Left colon (tissue), 2 donors: ENCODE data around the gene HLTF. TPM values are rescaled to one million over a fixed set of nuclear protein-coding genes. Genes with fewer than 3 reads are reported as not detected.

Source experiments
- ATAC-seq: fragments of 200-7000 bp; cut with Tn5 transposase; one replicate; pipeline ENCODE4 v1.9.1; 2020; ENCODE audit warnings: mild to moderate bottlenecking, moderate library complexity
- DNase-seq, 2 donors: peaks; one replicate each; pipeline ENCODE4 v3.0.0-alpha.2; 2020
- intact Hi-C, 2 donors: fragments of 100-400 bp; cut with DNase I in 1 of 2; cut with micrococcal nuclease in 1 of 2; formaldehyde crosslinking; loops; one replicate each; pipeline versions ENCODE4 v1.11.2 to v1.14.0; 2022; cut with DNase I, micrococcal nuclease
- total RNA-seq, 2 donors: library from RNA; stranded (reverse); fragmentation: NEBNext Ultra II Directional; extraction: Animal tissue kit (Norgen Biotek cat#: 25700); gene quantifications; one replicate each; pipeline ENCODE4 v1.2.1, GENCODE V29; 2021
- donor health status: DM: no; HTN: no; CAD: no.
- donor health status: DM: yes; HTN: yes; CAD: no.

Gene HLTF
- total RNA-seq, 2 donors from 2014 or later = 10.5 to 10.8 TPM

DNA sequence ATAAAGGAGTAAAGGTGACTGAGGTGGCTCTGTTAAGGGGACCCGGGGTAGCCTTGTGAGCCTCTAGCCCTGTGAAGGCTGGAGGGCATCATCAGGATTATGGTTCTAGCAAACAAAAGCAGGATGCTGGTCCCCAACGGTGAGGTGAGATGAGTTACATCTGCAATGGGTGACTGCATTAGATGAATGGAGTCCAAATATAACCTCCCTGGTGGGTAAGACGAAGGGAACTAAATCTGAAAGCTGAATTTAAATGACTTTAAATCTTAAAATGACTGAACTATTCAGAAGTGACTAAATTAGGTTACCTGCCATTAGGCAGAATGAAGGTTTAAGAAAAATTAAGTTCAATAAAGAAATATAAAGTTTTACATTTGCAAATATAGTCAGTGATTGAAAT lies 4.6 kb upstream of the HLTF start:
- ATAC-seq = no peak
- intact Hi-C loops = no loop called here
- no peak for DNase-seq

GRCh38 chr3:149090461-149090860 lies 4.1 kb upstream of the HLTF start:
- ATAC-seq = no peak

GRCh38 chr3:149089395-149089794 lies 3.1 kb upstream of the HLTF start:
- no peak for DNase-seq
- intact Hi-C loops = no loop called here
- ATAC-seq = no peak

More at GRCh38 chr3:149090461-149090860, 4.1 kb upstream of the HLTF start:
- intact Hi-C loops = no loop called here
- DNase-seq = no peak

DNA sequence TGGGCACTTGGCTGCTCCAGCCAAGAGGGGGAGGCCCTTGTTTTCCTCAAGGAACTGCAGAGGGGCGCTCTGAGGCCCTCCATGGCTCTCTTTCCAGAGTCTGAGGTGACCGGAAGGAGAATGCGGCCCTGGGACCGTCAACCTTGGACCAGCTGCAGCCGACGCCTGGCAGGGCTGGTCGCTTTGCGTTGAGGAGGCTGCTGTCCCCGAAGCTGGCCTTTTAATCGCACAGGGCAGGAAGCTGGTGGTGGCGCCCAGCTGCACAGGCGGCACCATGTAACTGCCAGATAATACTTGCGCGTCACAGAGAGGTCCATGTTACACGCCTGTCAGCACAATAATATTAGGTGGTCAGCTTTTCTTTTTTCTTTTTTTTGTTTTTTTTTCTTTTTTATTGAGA lies 875 bp upstream of the HLTF start:
- ATAC-seq (no peak), DNase-seq (peak in 1 of 2 donors; percentile 7)
- intact Hi-C loops = no loop called here

- intact Hi-C loops = no loop called here
- no peak for DNase-seq
- peak; percentile 67 for ATAC-seq
Measured at GRCh38 chr3:149085828-149086231, 503 bp downstream of the HLTF start.

DNA sequence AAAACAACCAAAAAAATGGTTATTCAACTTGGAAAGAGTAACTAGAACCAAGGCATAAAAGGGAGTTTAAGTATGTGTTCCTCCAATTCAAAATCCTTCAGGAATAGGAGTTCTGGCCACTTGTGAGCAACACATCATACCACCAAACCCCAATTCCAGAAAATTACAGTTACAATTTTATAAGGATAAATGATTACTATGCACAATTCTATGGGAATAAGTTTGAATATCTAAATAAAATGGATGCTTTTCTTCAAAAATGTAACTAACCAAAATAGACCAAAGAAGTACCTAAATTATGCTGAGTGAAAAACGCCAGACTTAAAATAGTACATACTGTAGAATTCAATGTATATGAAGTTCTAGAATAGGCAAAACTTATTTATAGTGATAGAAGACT lies 4.6 kb downstream of the HLTF start:
- ATAC-seq = no peak
- intact Hi-C loops = no loop called here

GRCh38 chr3:149080699-149081091 lies 5.6 kb downstream of the HLTF start:
- DNase-seq (no peak), ATAC-seq (no peak)
- intact Hi-C loops = no loop called here

More for the DNA sequence above, 4.6 kb downstream of the HLTF start:
- no peak for DNase-seq

GRCh38 chr3:149080011-149080698 lies 6.2 kb downstream of the HLTF start:
- no peak for ATAC-seq
- DNase-seq = no peak
- intact Hi-C loops = no loop called here

GRCh38 chr3:149077628-149078027 lies 8.7 kb downstream of the HLTF start:
- DNase-seq = no peak
- intact Hi-C loops = no loop called here
- ATAC-seq = no peak

- intact Hi-C loops = no loop called here
- DNase-seq (no peak), ATAC-seq (no peak)
Measured at GRCh38 chr3:149067883-149068282, 18.4 kb downstream of the HLTF start.

GRCh38 chr3:149061776-149062175 lies 24.6 kb downstream of the HLTF start:
- ATAC-seq = no peak
- intact Hi-C loops = no loop called here
- DNase-seq = no peak

GRCh38 chr3:149058602-149059001 lies 27.7 kb downstream of the HLTF start:
- DNase-seq = no peak
- ATAC-seq = no peak
- intact Hi-C loops = no loop called here

- ATAC-seq (no peak), DNase-seq (no peak)
- intact Hi-C loops = no loop called here
Measured at GRCh38 chr3:149058198-149058597, 28.1 kb downstream of the HLTF start.

- DNase-seq (no peak), ATAC-seq (no peak)
- intact Hi-C loops = no loop called here
Measured at GRCh38 chr3:149055575-149055974, 30.8 kb downstream of the HLTF start.

DNA sequence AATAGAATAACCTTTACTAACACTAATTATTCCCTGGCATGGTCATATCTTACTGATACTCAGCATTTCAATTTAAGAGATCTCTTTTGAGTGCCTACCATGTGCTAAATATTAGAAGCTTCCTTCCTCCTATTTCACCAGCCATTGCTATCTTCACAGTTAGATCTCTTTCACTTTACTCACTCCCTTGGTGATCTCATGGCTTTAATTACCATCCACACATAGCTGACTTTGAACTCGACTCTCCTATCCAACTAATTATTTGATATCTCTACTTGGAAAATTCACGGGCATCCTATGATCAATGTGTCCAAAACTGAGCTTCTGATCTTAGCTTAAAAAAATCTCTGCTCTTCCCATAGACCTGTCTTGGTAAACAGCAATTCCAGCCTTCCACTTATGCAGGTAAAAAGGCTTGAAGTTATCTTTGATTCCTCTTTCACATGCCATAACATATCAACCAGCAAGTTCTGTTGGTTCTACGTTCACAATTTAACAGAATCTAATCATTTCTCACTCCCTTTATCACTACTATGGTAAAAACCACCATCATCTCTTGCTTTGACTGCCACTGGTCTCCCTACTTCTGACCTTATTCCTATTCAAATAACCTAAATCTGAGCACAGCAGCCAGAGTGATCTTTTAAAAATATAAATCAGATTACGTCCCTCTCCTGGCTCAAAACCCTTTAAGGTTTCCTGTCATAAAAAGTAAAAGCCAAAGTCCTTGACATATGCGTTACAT lies 41.8 kb downstream of the HLTF start:
- ATAC-seq (no peak), DNase-seq (no peak)
- intact Hi-C loops = no loop called here

GRCh38 chr3:149042789-149043386 lies 43.4 kb downstream of the HLTF start:
- DNase-seq = no peak
- peak; percentile 48 for ATAC-seq
- intact Hi-C loops = no loop called here

DNA sequence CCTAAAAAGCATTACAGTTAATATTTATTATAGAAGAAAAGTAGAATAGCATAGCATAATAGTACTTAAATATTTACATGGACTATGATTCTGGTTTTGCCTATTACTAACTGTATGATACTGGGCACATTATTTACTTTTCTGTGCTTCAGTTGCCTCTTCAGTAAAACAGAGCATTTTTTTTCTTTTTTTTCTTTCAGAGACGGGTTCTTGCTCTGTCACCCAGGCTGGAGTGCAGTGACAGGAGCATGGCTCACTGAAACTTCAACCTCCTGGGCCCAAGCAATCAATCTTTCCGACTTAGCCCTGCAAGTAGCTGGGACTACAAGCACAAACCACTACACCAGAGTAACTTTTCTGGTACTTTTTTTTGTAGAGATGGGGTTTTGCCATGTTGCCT lies 48.0 kb downstream of the HLTF start:
- no peak for ATAC-seq
- intact Hi-C loops = no loop called here
- DNase-seq = no peak

DNA sequence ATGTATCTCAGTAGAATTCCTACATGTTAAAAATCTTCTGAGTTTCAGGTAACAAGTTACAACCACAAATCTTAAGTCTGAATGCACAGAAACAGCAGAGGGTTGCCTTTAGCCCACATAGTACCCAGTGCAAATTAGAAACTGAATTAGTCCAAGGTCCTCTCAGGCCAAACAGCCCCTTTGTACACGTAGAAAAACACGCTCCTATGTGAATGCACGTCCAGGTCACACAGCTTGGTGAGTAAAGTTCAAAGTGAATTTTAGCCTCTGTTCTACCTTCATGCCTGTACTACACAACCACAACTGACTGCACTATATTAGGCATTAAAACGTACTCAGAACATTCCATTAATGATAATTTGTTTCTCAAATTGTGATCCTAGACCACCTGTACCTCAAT lies 48.6 kb downstream of the HLTF start:
- no peak for DNase-seq
- intact Hi-C loops = no loop called here
- ATAC-seq = no peak

DNA sequence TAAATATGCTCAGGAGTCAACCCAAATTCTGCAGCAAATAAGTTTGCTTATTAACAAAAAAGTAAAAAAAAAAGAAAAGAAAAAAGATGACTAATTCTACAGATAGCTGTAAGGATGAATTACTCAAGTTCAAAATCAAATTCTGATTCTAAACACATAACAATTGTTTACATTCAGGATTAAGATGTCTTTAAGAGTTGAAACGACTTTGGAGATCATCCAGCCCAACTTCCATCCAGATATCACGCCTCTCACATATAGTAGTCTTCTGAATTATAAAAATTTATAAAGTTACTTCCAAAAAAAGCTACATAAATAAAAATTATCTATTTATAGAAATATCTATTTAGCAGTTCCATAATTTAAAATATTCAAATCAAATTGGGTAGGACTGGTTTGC lies 55.2 kb downstream of the HLTF start:
- ATAC-seq (no peak), DNase-seq (no peak)
- intact Hi-C loops = no loop called here

GRCh38 chr3:149026718-149027117 lies 59.6 kb downstream of the HLTF start:
- intact Hi-C loops = no loop called here
- ATAC-seq = no peak

More at GRCh38 chr3:149026718-149027117, 59.6 kb downstream of the HLTF start:
- no peak for DNase-seq
